GM21423 (cell line): Measurements from ENCODE around the gene CRKL.

Experiments used
- ATAC-seq: cut with Tn5 transposase; IDR thresholded peaks from one replicate; pipeline ENCODE4 v1.9.1; 2021; ENCODE audit warnings: mild to moderate bottlenecking, moderate library complexity; ENCODE audit not compliant: unreplicated experiment

The CRKL gene

DNA sequence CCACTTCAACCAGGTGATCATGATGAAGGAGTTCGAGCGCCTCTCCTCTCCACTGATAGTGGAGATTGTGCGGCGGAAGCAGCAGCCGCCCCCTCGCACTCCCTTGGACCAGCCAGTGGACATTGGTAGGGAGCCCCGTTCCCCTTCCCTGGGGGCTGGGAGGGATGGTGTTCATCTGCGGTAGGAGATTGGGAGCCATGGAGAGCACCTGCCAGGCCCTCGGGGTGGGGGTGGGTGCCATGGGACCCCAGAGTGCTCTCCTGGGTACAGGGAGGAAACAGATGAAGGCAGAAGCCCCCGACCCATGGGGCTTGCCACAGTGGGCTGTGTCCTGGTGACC, 77.7 kb downstream of the CRKL start:
- ATAC-seq = no peak

DNA sequence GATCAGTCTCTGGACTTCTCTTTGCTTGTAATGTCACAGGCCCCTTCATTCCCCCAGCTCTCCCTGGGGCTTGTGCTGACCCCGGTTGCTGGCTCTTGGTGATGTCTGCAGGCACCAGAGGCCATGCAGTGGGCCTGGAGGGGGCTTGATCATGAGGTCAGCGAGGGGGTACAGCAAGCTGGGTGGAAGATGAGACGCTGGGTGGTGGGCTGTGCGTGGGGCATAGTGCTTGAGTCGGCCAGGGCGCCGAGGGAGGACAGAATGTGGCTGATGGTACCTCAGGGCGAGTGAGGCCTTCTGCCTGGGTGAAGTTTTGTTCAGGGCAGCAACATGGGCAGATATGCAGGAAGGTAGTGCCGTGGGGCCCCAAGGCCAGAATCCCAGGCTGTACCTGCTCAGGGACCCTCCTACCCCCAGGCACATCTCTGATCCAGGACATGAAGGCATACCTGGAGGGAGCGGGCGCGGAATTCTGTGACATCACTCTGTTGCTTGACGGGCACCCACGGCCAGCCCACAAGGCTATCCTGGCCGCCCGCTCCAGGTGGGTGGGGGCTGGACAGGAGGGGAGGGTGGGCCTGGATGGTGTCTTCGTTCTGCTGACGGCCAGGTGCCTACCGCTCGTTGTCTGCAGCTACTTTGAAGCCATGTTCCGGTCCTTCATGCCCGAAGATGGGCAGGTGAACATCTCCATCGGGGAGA, 78.3 kb downstream of the CRKL start:
- ATAC-seq = no peak

DNA sequence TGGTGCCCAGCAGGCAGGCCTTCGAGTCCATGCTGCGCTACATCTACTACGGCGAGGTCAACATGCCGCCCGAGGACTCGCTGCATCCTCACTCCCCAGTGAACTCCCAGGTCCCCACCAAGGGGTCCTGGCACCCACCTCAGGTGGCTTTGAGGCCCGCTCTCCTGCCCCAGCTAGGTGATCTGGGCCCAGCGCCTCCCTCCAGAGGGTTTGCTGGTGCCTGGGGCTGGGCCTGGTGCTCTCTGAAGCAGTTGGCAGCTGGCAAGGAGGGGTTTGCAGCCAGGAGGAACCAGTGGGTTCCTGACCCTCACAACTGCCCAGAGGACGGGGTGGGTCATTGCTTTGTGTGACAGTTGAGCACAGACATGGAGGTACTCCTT, 78.8 kb downstream of the CRKL start:
- no peak for ATAC-seq

DNA sequence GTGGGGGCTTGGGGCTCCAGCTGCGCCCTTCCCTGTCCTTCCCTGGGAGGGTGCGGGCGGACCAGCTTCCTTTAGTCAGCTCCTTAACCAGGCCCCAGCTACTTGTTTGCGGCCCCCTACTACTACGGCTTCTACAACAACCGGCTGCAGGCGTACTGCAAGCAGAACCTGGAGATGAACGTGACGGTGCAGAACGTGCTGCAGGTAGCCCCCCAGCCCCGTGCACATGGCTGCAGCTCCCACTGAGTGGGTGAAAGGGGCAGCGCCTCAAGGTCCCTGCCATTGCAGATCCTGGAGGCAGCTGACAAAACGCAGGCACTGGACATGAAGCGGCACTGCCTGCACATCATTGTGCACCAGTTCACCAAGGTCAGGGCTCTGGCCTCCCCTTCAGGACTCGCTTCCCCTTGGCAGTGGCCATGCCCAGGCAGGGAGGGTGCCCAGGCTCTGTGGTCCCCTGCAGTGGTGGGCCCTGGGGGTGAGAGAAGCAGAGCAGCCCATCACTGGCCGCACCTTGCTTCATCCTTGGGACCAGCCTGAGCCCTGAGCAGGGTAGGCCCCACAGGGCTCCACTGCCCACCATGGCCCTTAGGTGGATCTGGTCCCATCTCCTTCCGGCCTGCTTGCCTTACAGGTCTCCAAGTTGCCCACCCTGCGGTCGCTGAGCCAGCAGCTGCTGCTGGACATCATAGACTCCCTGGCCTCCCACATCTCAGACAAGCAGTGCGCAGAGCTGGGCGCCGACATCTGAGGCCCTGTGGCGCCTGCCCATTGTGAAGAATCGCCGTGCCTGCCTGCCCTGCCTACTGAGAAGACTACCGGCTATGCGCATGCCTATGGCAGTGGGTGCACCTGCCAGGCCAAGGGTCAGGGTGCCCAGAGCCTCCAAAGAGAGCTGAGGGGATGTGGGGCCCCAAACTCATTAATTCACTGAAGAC, 79.7 kb downstream of the CRKL start:
- ATAC-seq = no peak

DNA sequence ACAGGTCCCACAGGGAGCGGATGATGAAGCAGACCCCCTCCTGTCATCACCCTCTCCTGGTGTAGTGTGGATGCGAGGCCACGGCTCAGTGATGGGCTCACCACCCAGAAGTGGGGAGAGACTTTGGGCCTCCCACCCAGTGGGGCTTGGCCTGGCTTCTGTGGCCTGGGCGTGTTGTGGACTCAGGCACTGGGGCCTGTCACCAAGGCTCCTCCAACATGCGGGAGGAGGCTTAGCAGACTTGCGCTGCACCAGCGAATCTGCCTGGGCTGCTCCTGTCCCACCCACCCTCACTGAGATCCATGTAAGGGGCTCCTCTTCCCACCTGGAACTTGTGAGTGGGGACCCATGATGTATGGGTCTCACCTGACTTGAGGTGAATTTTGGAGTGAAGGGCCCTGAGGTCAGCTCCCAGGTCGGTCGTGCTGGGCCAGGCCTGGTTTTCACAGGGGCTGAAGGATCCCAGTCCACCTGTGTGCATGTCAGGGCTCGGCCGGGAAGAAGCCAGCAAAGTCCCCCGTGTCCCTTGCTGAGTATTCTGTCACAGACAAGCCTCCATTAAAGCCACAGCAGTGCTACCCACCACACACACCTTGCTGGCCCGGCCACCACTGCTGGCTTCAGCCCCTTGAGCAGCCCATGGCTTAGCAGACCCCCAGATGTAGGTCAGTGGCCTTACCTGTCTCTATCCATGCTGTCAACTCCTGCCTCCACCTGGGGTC, 80.5 kb downstream of the CRKL start:
- ATAC-seq = no peak

DNA sequence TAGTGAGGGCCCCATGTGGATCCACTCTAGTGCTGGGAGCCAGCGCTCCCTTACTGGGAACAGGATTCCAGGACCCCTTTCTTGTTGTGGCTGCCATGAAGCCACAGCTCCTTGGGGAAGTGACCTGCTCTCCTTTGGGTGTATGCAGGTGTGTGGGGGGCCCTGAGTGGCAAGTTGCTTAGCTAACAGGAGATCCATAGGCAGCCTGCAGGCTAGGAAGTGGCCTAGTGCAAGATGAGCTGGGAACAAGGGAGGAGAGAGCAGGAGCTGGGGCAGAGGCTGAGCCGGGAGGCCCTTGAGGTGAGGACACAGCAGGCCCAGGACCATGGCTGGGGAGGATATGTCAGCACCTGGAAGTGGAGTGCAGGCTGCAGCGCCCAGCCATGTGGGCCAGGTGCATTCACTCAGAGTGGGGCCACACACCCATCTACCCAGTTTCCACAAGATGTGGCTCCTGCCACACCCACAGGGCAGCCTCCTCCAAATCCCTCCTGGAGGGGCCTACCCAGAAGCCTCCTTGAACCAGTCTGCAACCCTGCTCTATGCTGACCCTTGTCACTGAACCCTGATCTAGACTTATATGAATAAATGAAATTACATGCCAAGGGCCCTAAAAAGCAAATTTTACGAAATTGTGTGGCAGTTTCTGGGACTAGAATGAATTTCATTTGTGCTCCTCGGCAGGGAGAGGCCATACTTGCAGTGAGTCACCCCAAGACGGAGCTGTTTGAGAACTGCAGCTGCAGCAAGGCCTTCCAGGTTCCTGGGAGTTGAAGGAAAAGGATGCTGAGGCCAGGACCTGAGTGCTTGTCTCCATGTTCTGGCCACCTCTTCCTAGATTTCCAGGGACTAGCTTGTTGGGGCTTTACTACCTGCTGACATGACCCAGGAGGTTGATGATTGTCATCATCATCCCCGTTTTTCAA, 81.5 kb downstream of the CRKL start:
- no peak for ATAC-seq

DNA sequence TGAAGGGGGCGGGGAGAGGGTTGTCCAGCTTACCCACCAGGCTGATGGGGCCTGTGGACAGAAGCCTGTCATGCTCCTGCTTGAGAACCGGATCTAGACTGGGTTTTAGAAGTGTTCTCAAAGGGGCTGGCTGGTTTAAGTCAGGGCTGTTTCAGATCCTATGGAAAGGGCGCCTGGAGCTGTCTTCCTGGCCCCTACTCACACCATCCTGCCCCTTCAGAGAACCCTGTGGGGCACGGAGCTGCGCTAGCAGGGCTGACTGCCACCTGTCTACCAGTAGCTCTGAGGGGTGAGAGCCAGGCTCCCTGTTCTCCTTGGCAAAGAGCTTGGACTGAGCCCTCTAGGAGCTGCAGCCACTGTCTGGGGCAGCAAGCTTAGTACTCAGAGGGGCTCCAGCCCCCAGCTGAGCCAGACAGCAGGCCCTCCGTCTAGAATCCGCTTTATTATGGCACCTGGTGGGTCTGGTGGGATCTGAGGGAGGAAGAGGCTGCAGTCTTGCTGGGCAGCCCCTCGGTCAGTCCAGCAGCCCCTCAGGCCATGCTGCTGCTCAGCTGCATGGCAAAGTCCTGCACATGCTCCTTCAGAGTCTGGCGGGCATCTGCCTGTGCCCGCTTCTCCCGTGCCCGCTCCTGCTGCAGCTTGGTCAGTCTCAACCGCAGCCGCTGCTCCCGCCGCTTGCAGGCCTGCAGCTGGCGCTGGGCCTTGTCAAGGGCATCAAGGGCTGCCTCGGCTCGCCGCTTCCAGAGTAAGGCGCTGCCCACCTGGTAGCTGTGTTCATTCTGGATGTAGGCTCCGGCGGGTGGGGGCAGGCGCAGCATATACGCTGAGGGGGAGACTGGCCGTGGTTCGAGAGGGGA, 82.4 kb downstream of the CRKL start:
- ATAC-seq = no peak

DNA sequence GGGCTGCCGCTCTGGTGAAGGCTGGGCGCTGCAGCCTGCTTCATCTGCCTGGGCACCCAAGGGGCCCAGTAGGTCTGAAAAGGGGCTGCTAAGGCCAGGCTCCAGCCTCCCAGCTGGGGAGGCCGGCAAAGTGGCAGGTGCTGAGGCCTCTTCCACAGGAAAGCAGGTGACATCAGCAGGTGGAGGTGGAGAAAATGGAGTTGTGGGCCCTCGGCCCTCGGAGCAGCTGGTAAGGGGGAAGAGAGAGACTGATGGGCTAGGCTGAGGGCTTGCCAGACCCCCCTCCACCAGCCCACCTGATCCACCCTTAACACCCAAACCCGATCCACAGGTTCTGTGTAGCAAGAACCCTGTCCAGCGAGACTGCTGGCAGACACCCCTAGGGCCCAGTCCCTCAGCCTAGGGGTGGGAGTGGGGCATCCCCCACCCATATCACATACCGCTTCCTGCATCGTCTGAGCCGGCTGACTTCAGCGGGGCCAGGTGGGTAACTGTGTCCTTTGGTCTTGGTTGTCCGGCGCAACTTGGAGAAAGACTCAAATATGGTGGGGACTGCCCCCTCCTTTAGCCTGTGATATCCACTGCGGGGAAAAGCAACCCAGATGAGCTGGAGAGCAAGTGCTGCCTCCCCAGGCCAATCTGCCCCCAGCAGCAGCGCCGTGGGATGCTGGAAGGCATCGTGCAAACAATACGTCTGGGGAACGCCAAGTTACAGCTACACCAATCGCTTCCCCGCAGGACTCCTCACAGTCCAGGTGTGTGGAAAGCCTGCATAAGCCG, 83.2 kb downstream of the CRKL start:
- no peak for ATAC-seq

DNA sequence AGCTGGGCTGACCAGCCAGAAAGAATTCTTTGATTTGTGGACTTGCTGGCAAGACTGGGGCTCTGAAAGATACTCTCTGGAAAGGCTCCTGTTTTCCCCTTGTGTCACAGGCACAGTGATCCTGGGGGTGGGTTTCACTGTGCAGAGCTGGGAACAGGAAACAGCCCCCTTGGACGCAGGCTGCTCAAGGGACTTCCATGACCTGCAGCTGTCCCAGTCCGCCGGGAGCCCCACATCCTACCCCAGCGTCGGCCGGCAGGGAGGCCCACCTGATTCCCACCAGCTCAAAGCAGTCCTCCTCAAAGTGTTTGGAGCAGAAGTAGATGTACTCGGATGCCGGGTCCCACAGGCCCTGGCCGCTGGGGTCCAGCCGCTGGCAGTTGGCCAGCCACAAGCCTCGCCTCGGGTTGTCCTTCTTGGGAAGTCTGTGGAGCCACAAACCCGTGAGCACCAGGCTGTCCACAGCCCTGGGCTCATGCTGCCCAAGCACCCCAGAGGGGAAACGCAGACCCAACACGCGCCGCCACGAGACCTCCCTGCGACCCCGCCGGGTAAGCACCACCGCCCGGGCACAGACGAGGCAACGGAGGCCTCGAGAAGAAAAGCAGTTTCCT, 83.9 kb downstream of the CRKL start:
- peak; percentile 8 for ATAC-seq

DNA sequence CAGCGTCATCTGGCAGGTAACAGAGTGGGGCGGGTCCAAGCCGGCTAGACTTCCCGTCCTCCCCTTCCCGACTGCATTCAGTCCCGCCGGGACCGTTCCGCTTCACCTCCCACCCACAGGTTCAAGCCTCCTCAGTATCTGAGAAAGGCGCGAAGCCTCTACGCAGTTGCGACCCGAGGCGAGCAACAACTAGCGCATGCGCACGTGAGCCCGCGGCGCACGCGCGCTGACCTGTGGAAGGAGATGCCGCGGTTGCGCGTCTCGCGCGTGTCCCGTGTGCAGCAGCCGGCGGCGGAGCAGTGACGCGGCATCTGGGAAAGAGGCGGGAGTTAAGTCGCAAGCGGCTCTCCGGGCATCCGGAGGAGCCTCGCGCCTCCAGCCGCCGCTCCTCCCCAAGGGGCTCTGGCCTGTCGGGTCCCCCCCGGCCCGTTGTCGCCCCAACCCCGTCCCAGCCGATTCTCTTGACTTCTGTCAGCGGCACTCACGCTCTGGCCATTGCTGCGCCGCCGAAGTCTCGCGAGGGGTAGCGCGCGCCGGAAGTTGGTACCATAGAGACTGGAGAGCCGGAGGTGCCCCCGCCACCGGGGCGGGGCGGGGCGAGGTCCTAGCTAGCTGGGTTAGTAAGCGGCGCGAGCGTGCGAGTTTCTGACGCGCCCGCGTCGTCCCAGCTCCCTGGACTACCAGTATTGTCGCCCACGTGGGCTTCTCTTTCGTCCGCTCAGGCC, 84.6 kb downstream of the CRKL start, which contains the start of gene THAP7:
Gene THAP7, minus strand, starts transcription at position 518 of the 725 bp plus-strand sequence. Its CDS starts 207 bp downstream, at position 311.
- peak; percentile 87 for ATAC-seq
